HG03064 (cell line): Measurements from ENCODE around the gene GALNT14.

Source experiments
- ATAC-seq: cut with Tn5 transposase; IDR thresholded peaks from one replicate; pipeline ENCODE4 v1.9.1; 2021; ENCODE audit warnings: low read depth; ENCODE audit not compliant: unreplicated experiment

GALNT14 gene

GRCh38 chr2:31018280-31018679 is 120.0 kb downstream of the GALNT14 start:
- no peak for ATAC-seq

DNA sequence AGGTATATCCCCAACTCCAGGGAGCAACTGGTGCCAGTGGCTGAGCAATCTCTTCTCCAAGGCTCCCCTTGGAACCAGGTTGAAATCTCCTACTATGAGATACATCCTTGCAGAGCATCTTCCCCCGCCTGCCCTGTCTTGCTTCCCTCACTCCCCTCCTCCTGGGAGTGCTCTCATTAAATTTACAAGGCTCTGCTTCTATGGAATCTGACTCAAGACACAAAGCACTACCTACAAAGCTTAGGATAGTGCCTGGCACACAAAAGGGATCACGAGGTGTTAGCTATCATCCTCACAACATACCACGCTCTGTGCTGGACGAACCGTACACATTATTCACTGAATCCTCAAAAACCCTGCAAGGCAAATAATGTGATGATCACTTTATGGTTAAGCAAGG is 121.6 kb downstream of the GALNT14 start:
- ATAC-seq = no peak

DNA sequence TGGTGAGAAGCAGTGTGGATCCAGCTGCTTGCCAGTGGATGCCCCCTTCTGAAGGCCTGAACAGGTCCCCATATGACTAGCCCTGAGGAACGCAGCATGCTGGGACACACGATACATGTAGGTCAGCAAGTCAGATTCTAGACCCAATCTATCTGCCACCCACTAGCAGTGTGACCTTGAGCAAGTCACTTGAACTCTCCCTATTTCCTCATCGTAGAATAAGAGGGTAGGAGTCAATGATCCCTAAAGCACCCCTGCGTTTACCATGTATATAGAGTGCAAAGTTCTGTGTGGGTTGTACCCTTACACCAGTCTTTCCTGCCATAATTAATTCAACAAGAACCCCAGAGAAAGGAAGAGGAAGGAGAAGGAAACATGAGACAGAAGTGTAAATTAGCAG is 123.7 kb downstream of the GALNT14 start:
- no peak for ATAC-seq

- ATAC-seq = no peak
These were observed 124.9 kb downstream of the GALNT14 start for GRCh38 chr2:31013301-31013700.

DNA sequence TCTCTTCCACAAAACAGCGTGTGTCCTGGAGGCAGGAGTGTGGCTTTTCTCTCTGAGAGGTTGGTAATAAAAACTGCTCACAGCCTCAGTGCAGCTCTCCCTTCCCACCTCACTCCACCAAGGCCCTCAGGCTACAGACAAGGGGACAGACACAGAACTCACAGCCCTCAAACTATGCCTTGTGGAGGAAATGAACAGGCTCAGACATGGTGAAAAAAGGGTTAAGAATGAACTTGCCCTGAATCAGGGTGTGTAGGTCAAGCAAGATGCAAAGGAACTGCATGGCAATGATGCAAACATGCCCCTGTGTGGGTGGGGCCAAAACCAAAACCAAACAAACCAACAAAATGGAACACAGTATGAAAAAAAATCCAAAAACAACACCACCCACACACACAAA is 125.8 kb downstream of the GALNT14 start:
- ATAC-seq = no peak

GRCh38 chr2:31011587-31011986 is 126.7 kb downstream of the GALNT14 start:
- no peak for ATAC-seq

- no peak for ATAC-seq
These were observed 129.6 kb downstream of the GALNT14 start for GRCh38 chr2:31008561-31009114.

DNA sequence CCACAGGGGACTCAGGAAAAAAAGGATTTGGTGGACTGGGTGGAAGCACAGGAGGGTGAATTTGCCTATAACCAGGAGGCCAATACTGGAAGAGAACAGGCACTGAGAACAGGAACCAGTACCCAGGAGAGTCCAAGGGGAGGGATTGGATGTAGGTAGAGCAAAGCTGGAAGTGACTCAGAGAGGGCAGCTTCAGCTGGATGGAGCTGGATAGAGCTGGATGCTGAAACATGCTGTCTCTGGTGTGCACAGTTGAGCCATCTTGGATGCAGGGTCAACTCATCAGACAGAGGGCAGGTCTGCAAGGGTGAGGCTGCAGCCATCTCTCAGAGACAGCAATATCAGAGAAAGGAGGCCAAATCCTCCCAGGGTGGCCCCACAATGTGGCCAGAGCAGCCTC is 134.0 kb downstream of the GALNT14 start:
- no peak for ATAC-seq

DNA sequence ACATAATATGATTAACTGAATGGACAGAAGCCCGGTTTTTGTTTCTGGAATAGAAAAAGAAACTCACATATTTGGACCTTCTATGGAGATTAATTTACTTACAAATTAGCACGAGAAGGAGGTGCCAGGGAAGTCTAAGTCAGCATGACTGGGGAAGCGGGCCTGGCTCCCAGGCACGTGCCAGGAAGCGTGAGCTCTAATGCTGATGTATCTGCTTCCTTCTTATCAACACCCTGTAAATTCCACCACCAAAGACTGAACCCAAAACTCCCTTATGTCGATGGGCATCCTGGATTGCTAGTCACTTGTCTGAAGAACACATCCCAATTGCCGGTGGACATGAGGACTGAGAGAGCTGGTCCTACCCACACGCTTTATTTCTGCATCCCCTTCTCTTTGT is 134.5 kb downstream of the GALNT14 start:
- ATAC-seq = no peak

- no peak for ATAC-seq
These were observed 135.6 kb downstream of the GALNT14 start for GRCh38 chr2:31002537-31003150.

- no peak for ATAC-seq
These were observed 137.3 kb downstream of the GALNT14 start for GRCh38 chr2:31000970-31001369.

- ATAC-seq = no peak
These were observed 139.6 kb downstream of the GALNT14 start for GRCh38 chr2:30998672-30999071.

GRCh38 chr2:30997979-30998378 is 140.3 kb downstream of the GALNT14 start:
- no peak for ATAC-seq

DNA sequence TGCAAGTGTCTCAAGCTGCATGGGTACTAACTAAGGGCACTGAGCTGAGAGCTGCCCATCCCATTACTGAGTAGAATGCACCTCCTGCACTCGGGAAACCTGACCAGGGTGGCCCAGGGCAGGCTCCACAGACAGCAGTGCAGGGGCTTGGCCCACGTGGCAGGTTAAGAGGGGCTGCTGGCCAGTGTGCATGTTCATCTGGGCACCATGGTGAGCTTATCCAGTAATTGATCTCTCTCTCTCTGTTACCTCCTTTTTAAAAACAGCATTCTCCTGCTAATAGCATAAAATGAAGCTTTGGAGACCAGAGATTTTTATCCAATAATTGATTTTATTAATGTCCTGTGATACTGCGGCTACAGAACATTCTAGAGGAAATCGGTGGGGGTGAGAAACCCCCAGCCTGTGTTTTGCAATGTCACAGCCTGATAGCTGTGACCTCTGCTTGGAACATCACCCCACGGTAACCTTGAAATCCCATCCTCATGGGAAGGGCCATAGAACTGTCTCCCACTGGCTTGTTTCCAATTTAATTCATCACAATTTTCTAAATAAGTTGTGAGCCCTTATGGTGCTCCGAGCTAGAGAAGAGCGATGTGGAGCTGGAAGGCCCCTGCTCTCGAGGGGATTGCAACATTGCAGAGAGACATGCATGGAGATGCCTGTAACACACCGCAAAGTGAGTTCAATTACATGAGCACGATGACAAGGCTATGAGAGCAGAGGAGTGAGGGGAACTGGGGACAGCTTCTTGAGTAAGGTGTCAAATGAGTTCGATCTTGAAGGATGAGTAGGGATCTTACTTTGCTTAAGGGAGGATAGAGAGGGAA is 143.8 kb downstream of the GALNT14 start:
- ATAC-seq = no peak

DNA sequence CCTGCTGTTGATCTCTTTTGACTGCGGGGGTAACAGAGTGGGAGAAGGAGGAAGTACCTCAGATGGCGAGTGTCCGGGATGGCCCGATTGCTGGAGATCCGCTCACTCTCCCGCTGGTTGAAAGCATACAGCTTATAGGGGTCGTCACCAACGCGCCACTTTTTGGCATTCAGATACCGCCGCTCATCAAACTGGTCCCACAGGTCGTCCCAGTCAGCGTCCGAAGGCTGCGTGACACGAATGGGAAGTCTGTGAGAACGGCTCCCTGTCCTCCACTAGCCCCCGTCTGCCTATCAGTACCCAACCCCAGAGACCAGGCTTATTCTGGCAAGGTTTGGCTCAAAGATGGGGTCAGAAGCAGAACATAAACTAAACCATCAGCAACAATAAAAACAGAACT is 145.5 kb downstream of the GALNT14 start:
- no peak for ATAC-seq

DNA sequence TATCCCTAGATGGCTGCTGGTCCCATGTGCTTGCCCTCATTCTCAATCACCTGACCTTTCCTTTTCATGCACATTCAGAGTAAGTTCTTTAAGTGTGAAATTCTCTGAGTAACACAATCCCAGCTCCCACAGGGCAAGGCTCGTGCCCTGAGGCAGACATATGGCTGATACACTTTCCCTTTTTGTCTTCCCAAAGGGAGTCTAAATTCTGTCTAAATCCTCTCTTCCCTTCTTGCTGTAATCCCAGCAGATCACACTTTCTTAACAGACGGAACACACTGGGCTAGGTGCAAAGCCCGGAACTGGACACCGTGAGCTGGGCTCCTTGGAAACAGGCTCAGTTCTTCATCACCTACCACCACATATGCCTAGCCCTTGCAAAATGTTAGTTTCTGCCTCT is 147.6 kb downstream of the GALNT14 start:
- no peak for ATAC-seq

- no peak for ATAC-seq
These were observed 148.1 kb downstream of the GALNT14 start for GRCh38 chr2:30990176-30990575.

DNA sequence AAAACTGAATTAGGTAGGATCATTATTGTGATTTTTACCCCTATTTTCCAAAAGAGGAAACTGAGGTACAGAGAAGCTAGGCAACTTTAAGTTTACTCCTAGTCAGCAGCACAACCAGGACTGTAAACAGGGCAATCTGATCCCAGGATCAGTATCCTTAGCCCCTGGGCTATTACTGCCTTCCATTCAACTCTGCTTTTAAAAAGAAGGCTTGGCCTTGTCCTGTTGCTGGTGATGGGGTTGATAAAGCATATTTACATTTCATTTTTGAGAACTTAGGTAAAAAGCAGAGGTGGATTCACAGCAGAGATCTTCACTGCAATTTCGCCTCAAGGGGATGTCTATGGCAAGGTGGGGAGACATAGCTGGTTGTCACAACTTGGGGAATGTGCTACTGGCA is 148.5 kb downstream of the GALNT14 start:
- ATAC-seq = no peak

GRCh38 chr2:30987566-30987965 is 150.7 kb downstream of the GALNT14 start:
- no peak for ATAC-seq

DNA sequence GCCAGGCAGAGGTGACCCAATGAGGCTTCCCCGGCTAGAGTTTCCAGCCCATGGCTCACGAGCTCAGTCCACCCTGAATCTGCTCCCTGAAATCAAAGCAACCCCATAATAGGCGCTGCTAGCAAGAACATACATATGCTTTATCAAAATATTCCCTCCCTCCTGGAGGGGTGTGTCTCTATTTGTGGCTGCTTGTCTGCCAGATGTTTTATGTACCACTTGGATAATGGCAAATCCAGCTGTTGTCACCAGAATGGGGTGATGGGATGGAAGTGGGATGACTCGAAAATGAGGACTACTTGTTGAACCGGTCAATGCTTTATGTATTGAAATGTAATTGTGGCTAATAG is 152.0 kb downstream of the GALNT14 start:
- ATAC-seq = no peak

DNA sequence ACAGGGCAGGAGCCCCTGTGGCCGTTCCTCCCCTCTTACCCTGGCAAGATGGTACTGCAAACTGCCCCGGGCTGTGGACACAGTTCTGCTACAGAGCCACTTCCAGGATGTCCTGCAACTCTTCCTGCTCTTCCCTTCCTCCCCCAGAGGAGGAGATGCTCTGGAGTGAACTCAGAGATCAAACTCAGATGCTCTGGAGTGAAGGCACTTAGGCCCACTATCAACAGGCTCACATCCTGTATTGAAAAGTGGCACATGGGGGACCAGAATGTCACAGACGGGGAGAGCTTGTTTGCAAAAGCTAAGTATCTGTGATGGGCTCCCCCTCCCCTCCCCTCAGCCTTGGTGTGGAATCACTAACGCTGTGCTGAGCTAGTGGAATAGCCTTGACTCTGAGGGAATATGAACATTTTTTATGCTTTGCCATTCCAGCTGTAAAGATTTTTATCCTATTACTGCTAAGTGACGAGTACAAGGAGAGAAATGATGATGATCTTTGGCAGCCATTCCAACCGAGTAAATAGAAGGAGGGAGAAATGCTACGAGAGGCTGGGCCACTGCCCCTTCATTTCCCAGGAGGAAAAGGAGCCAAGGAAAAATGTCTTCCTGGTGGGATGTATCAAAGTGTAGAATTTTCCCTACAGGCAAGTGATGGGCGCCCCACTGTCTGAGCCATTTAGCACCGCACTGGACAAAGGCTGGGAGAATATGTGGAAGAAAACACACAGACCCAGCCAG is 152.6 kb downstream of the GALNT14 start:
- no peak for ATAC-seq
